ENCODE results near the gene CLEC19A. TPM values are rescaled to one million over a fixed set of nuclear protein-coding genes. Genes with fewer than 3 reads are reported as not detected.

CLEC19A gene
- total RNA-seq, 1 experiment from 2014 or later: not detected

DNA sequence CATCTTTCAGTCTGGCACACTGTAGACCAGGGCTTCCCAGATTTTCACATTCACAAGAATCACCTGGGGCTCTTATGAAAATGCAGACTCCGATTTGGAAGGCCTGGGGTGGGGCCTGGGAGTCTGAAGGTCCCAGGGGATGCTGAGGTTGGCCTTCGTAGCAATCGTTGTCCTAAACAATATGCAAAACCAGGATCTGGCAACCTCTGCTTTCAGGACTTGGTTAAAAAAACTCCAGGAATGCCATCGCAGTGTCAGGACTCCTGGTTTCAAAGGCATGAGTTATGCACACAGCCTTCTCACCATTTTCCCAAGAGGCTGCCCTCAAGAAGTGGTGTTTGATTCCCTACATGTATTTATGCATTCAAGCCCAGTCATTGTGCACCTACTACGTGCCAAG lies 6.7 kb downstream of the CLEC19A start:
- Mint-ChIP-seq H3K4me3 (ENCODE audit: low read depth, unreplicated experiment) (no peak overlapping the region), H3K4me1 (ENCODE audit: low read depth, unreplicated experiment) (no peaks in the 10 kb centered on the region), H3K27me3 (ENCODE audit: unreplicated experiment) (peaks cover 14% of the 10 kb centered on the region), H3K27ac (ENCODE audit: unreplicated experiment) (no peak overlapping the region), H3K9me3 (ENCODE audit: low read depth, unreplicated experiment) (no peaks in the 10 kb centered on the region), H3K36me3 (ENCODE audit: insufficient read depth, unreplicated experiment) (no peaks in the 10 kb centered on the region)
- DNase-seq: no peak
- CTCF ChIA-PET: no interaction called here
- intact Hi-C loops (cut with micrococcal nuclease; ENCODE audit: unreplicated experiment): no loop called here
- BruUV-seq (replicated peaks): no TSS peak
- TF ChIP-seq, protein P1, sequence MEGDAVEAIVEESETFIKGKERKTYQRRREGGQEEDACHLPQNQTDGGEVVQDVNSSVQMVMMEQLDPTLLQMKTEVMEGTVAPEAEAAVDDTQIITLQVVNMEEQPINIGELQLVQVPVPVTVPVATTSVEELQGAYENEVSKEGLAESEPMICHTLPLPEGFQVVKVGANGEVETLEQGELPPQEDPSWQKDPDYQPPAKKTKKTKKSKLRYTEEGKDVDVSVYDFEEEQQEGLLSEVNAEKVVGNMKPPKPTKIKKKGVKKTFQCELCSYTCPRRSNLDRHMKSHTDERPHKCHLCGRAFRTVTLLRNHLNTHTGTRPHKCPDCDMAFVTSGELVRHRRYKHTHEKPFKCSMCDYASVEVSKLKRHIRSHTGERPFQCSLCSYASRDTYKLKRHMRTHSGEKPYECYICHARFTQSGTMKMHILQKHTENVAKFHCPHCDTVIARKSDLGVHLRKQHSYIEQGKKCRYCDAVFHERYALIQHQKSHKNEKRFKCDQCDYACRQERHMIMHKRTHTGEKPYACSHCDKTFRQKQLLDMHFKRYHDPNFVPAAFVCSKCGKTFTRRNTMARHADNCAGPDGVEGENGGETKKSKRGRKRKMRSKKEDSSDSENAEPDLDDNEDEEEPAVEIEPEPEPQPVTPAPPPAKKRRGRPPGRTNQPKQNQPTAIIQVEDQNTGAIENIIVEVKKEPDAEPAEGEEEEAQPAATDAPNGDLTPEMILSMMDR (IDR thresholded peaks at IDR 0.05; ENCODE audit: unreplicated experiment): no peak

DNA sequence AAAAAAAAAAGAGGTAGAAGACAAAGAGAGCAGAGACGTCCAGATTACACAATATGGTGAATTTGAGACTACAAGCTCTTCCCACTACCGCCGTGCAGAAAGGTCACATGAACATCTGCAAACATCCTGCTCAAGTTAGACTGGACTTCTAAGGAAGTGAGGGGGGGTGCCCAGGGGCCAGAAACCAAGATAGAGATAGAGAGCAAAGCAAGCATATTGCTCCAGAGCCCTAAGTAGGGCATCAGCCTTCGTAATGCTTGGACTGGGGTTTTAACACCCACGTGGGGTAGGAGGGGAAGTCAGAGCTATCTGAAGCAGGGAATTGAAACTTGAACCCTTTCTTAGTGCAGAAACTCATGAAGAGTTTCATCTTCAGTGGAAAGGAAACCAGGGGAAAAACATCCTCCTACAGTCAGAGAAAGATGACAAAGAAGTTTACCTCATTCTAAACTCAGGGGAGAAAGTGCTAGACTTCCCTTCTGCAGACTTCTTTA lies 8.7 kb downstream of the CLEC19A start:
- Mint-ChIP-seq H3K9me3 (ENCODE audit: low read depth, unreplicated experiment) (no peaks in the 10 kb centered on the region), H3K27ac (ENCODE audit: unreplicated experiment) (no peak overlapping the region), H3K36me3 (ENCODE audit: insufficient read depth, unreplicated experiment) (no peaks in the 10 kb centered on the region), H3K4me1 (ENCODE audit: low read depth, unreplicated experiment) (no peaks in the 10 kb centered on the region), H3K27me3 (ENCODE audit: unreplicated experiment) (peaks cover 25% of the 10 kb centered on the region), H3K4me3 (ENCODE audit: low read depth, unreplicated experiment) (no peak overlapping the region)
- DNase-seq: no peak
- intact Hi-C loops (cut with micrococcal nuclease; ENCODE audit: unreplicated experiment): no loop called here
- BruUV-seq (replicated peaks): no TSS peak
- CTCF ChIA-PET: no interaction called here
- TF ChIP-seq, protein P1 (IDR thresholded peaks at IDR 0.05; ENCODE audit: unreplicated experiment): no peak

DNA sequence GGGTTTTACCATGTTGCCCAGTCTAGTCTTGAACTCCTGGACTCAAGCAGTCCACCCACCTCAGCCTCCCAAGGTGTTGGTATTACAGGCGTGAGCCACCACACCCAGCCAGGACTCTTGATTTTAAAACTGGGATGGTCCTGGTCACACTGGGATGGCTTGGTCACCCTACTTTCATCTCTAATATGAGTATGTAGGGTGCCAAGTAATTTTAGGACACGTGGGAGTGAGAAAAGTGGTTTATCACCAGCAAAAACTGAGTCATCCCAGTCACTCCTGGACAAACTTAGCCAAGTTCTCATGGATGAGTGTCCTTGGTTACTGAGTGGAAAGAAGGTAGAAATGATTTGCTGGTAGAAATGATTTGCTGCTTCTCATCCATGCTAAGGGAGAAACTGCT lies 9.9 kb downstream of the CLEC19A start:
- no TSS peak for BruUV-seq (replicated peaks)
- no peak overlapping the region for H3K27ac Mint-ChIP-seq (ENCODE audit: unreplicated experiment)
- H3K4me1 Mint-ChIP-seq (ENCODE audit: low read depth, unreplicated experiment): no peaks in the 10 kb centered on the region
- CTCF ChIA-PET: interaction anchor here (0.6 kb wide), 1 partner anchor 66 kb away, joined by 3 read pairs; no protein-coding TSS in a partner anchor
- intact Hi-C loops (cut with micrococcal nuclease; ENCODE audit: unreplicated experiment): no loop called here
- no peak overlapping the region for H3K4me3 Mint-ChIP-seq (ENCODE audit: low read depth, unreplicated experiment)
- H3K36me3 Mint-ChIP-seq (ENCODE audit: insufficient read depth, unreplicated experiment): no peaks in the 10 kb centered on the region
- no peaks in the 10 kb centered on the region for H3K9me3 Mint-ChIP-seq (ENCODE audit: low read depth, unreplicated experiment)
- TF ChIP-seq, protein P1 (IDR thresholded peaks at IDR 0.05; ENCODE audit: unreplicated experiment): no peak
- no peak for DNase-seq
- H3K27me3 Mint-ChIP-seq (ENCODE audit: unreplicated experiment): peaks cover 27% of the 10 kb centered on the region

DNA sequence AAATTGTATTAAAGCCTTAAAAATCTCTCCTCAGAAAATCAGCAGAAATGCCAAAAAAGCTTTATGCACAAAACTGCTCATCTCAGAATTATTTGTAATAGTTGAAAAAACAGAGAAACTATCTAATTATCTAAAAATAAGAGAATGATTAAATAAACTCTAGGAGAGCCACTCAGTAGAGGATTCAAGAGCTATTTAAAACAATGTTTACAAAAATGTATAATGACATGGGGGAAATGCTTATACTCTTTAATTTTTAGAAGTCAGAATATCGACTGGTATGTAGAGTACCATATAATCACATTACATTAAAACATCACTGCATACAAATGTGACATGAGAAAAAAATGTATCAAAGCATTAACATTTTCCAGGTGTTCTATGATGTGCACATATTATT lies 11.9 kb downstream of the CLEC19A start:
- Mint-ChIP-seq H3K36me3 (ENCODE audit: insufficient read depth, unreplicated experiment) (no peaks in the 10 kb centered on the region), H3K27me3 (ENCODE audit: unreplicated experiment) (peaks cover 21% of the 10 kb centered on the region), H3K4me3 (ENCODE audit: low read depth, unreplicated experiment) (no peak overlapping the region), H3K4me1 (ENCODE audit: low read depth, unreplicated experiment) (no peaks in the 10 kb centered on the region), H3K27ac (ENCODE audit: unreplicated experiment) (no peak overlapping the region), H3K9me3 (ENCODE audit: low read depth, unreplicated experiment) (no peaks in the 10 kb centered on the region)
- TF ChIP-seq, protein P1 (IDR thresholded peaks at IDR 0.05; ENCODE audit: unreplicated experiment): no peak
- no TSS peak for BruUV-seq (replicated peaks)
- CTCF ChIA-PET: no interaction called here
- DNase-seq: no peak
- intact Hi-C loops (cut with micrococcal nuclease; ENCODE audit: unreplicated experiment): no loop called here
